GM19372 (cell line): ENCODE results near the gene SIGLEC6.

ENCODE experiments used
- ATAC-seq: cut with Tn5 transposase; IDR thresholded peaks from one replicate; pipeline ENCODE4 v1.9.1; 2021; ENCODE audit warnings: mild to moderate bottlenecking, low read depth, moderate library complexity; ENCODE audit not compliant: unreplicated experiment

SIGLEC6 gene

GRCh38 chr19:51479531-51480331 is 51.7 kb downstream of the SIGLEC6 start:
- ATAC-seq, result no peak

DNA sequence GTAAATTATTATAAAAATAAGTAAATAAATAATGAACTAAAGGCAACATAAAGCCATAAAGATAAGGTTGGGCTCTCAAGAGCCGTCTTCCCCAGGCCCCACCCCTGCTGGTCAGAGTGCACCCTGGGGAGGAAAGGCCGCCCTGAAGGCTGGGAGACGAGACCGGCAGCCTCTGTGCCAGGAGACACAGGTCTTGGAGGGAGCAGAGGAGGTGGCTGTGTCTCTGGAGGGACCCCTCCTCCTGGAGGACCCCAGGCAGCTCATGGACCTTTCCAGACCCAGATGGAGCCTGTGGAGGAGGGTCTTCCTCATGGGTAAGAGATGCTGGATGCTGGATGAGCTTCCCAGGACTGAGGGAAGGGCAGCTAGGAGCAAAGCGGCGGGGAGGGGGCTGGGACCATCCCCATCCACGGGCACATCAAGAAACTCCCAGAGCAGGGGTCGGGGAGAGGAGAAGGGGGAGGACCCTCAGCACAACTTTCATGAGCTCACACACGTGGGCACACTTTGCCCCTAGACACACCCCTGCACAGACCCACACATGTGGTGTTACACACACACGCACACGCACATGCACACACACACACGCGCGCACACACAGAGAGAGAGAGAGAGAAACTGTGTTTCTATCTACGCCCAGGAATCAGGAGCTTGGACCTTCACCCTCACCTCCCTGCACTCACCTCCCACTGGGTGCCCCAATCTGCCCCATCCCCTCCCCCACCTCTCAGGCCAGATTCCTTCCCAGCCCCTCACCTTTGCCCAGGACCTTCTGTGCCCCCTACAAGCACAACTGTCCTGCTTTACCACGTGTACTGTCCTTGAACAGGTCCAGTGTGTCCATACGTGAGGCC is 52.9 kb downstream of the SIGLEC6 start, which contains the start of gene CEACAM18:
CEACAM18 (plus strand) TSS at position 159 of the 854 bp plus-strand sequence.
- ATAC-seq, result no peak

DNA sequence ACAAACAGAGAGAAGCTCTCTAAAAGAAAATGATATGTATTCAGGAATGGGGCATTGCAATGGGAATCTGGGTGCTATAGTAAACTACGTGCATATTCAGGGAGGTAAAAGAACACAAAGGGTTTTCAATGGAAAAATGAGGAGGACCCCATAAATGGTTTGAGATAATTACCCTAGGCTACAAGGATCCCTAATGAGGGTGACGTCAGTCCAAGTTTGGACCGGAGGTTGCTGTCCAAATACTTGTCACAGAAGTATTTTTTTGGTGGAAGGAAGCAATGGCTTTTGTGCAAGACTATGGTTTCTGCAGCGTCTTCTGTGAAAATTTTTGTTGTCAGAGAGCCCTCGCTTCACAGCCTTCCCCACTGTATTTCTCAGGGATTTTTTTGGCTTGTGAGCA is 54.1 kb downstream of the SIGLEC6 start:
- ATAC-seq, result no peak

GRCh38 chr19:51476164-51476563 is 55.3 kb downstream of the SIGLEC6 start:
- ATAC-seq, result no peak

- no peak for ATAC-seq
These were observed 58.3 kb downstream of the SIGLEC6 start for GRCh38 chr19:51473009-51473707.

DNA sequence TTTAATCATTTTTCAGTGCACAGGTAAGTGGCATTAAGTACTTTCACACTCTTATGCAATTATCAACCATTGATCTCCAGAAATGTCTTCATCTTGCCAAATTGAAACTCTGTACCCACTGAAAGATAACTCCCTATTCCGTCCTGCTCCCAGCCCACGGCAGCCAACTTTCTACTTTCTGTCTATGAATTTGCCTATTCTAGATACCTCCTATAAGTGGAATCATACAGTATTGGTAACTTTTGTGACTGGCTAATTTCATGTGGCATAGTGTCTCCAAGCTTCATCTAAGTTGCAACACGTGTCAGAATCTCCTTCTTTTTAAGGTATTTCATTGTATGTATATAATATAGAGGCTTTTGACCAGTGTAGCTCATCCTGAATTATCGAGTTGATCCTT is 58.9 kb downstream of the SIGLEC6 start:
- no peak for ATAC-seq

- no peak for ATAC-seq
These were observed 59.9 kb downstream of the SIGLEC6 start for GRCh38 chr19:51471527-51471926.

DNA sequence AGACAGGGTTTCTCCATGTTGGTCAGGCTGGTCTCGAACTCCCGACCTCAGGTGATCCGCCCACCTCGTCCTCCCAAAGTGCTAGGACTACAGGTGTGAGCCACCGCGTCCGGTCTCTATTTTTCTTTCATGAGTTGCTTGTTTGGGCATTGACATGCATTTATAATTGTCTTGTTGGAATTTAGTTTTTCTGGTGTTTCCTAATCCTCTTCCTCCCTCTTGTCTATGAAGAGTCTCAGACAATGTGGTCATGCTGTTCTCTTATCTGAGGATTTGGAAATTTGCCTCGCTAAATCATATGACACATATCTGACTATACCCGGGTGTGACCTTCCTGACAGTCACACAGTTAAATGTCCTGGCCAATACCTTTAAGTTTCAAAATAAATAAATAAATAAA is 60.5 kb downstream of the SIGLEC6 start:
- ATAC-seq, result no peak

- ATAC-seq, result no peak
These were observed 61.8 kb downstream of the SIGLEC6 start for GRCh38 chr19:51469629-51470028.

GRCh38 chr19:51469162-51469561 is 62.3 kb downstream of the SIGLEC6 start:
- ATAC-seq, result no peak

GRCh38 chr19:51468545-51468920 is 62.9 kb downstream of the SIGLEC6 start:
- no peak for ATAC-seq

DNA sequence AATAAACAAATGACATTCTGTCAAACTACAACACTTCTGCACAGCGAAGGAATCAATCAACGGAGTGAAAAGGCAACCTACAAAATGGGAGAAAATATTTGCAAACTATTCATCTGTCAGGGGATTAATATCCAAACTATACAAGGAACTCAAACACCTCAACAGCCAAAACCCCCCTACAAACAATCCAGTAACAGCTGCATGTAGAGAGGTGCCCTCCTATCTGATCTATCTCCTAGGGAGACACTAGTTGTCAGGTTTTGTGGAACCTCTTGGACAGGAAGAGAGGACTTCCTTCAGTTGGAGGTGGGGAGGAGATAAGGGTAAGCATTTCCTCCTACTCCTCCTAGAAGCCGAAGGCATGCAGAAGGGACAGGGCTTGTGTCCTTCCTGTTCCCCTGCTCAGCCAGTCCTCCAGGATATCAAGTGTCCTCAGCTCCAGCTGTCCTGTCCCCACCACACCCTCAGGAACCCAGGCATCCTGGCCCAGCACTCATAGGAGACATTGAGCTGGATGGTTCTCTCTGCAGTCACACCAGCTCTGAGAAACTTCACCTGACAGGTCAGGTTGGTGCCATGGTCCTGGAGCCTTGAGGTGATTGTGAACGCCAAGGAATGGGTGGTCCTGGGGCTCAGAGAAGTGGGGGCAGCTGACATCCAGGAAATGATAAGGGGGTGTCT is 63.5 kb downstream of the SIGLEC6 start:
- ATAC-seq, result no peak
